Measurements from ENCODE around the gene PHF23.

DNA sequence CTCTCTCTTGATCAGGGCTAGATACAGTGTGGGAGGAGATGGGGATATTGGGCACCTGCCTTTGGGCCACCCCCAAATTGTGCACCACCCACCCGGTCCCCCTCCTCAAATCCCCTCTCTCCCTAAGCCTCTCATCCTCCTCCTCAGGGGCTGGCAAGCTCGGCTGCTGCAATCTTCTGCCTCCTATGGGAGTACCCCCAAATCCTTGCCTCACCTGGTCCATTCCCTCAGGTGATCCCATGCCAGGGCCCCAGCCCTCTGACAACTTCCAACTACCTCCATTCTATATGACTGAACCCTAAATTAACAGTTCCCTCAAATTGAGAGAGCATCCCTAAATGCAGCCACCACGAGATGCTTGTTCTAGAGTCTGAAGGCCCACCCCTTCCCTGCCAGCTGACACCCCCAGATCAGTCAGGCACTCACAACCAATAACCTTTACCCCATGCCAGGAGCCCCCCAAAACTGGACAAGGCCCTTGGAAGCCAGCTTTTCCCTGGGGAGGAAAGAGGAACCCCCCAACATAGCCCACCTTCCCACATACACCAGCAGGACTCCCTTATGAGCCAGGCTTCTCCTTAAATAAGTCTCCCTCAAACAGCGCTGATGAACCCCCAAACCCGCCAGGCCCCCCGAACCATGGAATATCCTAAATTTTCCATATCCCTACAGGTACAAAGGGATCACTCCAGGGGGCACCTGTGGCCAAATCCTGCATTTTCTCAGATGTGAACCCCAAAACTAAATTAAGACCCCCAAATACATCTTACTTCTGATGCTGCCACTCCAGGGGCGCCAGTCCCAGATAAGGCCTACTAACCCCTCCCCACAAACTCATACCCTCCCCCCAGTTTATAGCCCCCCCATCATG, 22.8 kb downstream of the PHF23 start:
- TF ChIP-seq, protein P1, sequence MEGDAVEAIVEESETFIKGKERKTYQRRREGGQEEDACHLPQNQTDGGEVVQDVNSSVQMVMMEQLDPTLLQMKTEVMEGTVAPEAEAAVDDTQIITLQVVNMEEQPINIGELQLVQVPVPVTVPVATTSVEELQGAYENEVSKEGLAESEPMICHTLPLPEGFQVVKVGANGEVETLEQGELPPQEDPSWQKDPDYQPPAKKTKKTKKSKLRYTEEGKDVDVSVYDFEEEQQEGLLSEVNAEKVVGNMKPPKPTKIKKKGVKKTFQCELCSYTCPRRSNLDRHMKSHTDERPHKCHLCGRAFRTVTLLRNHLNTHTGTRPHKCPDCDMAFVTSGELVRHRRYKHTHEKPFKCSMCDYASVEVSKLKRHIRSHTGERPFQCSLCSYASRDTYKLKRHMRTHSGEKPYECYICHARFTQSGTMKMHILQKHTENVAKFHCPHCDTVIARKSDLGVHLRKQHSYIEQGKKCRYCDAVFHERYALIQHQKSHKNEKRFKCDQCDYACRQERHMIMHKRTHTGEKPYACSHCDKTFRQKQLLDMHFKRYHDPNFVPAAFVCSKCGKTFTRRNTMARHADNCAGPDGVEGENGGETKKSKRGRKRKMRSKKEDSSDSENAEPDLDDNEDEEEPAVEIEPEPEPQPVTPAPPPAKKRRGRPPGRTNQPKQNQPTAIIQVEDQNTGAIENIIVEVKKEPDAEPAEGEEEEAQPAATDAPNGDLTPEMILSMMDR (IDR thresholded peaks at IDR 0.05), result no peak
- TF ChIP-seq, protein P2, sequence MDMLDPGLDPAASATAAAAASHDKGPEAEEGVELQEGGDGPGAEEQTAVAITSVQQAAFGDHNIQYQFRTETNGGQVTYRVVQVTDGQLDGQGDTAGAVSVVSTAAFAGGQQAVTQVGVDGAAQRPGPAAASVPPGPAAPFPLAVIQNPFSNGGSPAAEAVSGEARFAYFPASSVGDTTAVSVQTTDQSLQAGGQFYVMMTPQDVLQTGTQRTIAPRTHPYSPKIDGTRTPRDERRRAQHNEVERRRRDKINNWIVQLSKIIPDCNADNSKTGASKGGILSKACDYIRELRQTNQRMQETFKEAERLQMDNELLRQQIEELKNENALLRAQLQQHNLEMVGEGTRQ (CRISPR knock-in tag; IDR thresholded peaks at IDR 0.05), result no peak
- TF ChIP-seq FOXJ3 (CRISPR knock-in tag; IDR thresholded peaks at IDR 0.05; ENCODE audit: borderline replicate concordance) (no peak), NR1H2 (CRISPR knock-in tag; IDR thresholded peaks at IDR 0.05) (no peak), GRHL2 (CRISPR knock-in tag; IDR thresholded peaks at IDR 0.05; ENCODE audit: insufficient replicate concordance, severe bottlenecking) (no peak), CREB1 (CRISPR knock-in tag; IDR thresholded peaks at IDR 0.05) (no peak), OVOL2 (CRISPR knock-in tag; IDR thresholded peaks at IDR 0.05; ENCODE audit: borderline replicate concordance) (no peak), NFE2L1 (CRISPR knock-in tag; IDR thresholded peaks at IDR 0.05) (no peak), NFYB (CRISPR knock-in tag; conservative IDR thresholded peaks at IDR 0.05; ENCODE audit: low read depth) (no peak)
- TF ChIP-seq, protein P3, sequence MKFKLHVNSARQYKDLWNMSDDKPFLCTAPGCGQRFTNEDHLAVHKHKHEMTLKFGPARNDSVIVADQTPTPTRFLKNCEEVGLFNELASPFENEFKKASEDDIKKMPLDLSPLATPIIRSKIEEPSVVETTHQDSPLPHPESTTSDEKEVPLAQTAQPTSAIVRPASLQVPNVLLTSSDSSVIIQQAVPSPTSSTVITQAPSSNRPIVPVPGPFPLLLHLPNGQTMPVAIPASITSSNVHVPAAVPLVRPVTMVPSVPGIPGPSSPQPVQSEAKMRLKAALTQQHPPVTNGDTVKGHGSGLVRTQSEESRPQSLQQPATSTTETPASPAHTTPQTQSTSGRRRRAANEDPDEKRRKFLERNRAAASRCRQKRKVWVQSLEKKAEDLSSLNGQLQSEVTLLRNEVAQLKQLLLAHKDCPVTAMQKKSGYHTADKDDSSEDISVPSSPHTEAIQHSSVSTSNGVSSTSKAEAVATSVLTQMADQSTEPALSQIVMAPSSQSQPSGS (CRISPR knock-in tag; IDR thresholded peaks at IDR 0.05; ENCODE audit: borderline replicate concordance, low read depth), result no peak
- TF ChIP-seq, protein P4, sequence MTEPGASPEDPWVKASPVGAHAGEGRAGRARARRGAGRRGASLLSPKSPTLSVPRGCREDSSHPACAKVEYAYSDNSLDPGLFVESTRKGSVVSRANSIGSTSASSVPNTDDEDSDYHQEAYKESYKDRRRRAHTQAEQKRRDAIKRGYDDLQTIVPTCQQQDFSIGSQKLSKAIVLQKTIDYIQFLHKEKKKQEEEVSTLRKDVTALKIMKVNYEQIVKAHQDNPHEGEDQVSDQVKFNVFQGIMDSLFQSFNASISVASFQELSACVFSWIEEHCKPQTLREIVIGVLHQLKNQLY (CRISPR knock-in tag; IDR thresholded peaks at IDR 0.05), result no peak
- TF ChIP-seq, protein P5, sequence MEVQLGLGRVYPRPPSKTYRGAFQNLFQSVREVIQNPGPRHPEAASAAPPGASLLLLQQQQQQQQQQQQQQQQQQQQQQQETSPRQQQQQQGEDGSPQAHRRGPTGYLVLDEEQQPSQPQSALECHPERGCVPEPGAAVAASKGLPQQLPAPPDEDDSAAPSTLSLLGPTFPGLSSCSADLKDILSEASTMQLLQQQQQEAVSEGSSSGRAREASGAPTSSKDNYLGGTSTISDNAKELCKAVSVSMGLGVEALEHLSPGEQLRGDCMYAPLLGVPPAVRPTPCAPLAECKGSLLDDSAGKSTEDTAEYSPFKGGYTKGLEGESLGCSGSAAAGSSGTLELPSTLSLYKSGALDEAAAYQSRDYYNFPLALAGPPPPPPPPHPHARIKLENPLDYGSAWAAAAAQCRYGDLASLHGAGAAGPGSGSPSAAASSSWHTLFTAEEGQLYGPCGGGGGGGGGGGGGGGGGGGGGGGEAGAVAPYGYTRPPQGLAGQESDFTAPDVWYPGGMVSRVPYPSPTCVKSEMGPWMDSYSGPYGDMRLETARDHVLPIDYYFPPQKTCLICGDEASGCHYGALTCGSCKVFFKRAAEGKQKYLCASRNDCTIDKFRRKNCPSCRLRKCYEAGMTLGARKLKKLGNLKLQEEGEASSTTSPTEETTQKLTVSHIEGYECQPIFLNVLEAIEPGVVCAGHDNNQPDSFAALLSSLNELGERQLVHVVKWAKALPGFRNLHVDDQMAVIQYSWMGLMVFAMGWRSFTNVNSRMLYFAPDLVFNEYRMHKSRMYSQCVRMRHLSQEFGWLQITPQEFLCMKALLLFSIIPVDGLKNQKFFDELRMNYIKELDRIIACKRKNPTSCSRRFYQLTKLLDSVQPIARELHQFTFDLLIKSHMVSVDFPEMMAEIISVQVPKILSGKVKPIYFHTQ (CRISPR knock-in tag; IDR thresholded peaks at IDR 0.05), result no peak
- TF ChIP-seq, protein P6, sequence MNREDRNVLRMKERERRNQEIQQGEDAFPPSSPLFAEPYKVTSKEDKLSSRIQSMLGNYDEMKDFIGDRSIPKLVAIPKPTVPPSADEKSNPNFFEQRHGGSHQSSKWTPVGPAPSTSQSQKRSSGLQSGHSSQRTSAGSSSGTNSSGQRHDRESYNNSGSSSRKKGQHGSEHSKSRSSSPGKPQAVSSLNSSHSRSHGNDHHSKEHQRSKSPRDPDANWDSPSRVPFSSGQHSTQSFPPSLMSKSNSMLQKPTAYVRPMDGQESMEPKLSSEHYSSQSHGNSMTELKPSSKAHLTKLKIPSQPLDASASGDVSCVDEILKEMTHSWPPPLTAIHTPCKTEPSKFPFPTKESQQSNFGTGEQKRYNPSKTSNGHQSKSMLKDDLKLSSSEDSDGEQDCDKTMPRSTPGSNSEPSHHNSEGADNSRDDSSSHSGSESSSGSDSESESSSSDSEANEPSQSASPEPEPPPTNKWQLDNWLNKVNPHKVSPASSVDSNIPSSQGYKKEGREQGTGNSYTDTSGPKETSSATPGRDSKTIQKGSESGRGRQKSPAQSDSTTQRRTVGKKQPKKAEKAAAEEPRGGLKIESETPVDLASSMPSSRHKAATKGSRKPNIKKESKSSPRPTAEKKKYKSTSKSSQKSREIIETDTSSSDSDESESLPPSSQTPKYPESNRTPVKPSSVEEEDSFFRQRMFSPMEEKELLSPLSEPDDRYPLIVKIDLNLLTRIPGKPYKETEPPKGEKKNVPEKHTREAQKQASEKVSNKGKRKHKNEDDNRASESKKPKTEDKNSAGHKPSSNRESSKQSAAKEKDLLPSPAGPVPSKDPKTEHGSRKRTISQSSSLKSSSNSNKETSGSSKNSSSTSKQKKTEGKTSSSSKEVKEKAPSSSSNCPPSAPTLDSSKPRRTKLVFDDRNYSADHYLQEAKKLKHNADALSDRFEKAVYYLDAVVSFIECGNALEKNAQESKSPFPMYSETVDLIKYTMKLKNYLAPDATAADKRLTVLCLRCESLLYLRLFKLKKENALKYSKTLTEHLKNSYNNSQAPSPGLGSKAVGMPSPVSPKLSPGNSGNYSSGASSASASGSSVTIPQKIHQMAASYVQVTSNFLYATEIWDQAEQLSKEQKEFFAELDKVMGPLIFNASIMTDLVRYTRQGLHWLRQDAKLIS (CRISPR knock-in tag; IDR thresholded peaks at IDR 0.05; ENCODE audit: borderline replicate concordance), result no peak
